Liver (tissue), 4 donors: ENCODE measurements around the gene PPARA. TPM values are rescaled to one million over a fixed set of nuclear protein-coding genes. Genes with fewer than 3 reads are reported as not detected.

Source experiments
- polyA plus RNA-seq, 2 donors: library from polyadenylated mRNA; stranded (reverse) in 1 of 2; unstranded in 1 of 2; fragments of 200-250 nt in 1 of 2; fragments of >200 nt in 1 of 2; fragmentation: Nextera tagmentation in 1 of 2; extraction: Ambion mirVana in 1 of 2; gene quantifications; one replicate each; pipeline versions ENCODE4 v1.2.1 to v1.2.3, GENCODE V29; 2013 to 2015
- total RNA-seq, 2 donors: library from RNA; depleted of rRNA; stranded (reverse); fragments of >200 nt; gene quantifications; one replicate each; pipeline ENCODE4 v1.2.3, GENCODE V29; 2014
- donor health status: healthy.
- donor health status: healthy.
- donor health status: healthy.

Gene PPARA
- total and polyA plus RNA-seq, 4 donors: 31.2 to 78.8 (median 41.3) TPM

Other genes with a start within 250 kb of the PPARA start
- under 1 TPM in 1 of 2 donors, not detected in 1; 0.28 TPM for gene WNT7B, start 173.4 kb upstream of the PPARA start, total RNA-seq
- gene WNT7B, start 173.4 kb upstream of the PPARA start, polyA plus RNA-seq: under 1 TPM in 1 of 2 donors, not detected in 1; 0.06 TPM
- 1 to 10 TPM; 4.4 to 6.1 TPM for gene CDPF1, start 99.8 kb downstream of the PPARA start, total RNA-seq
- 1 to 10 TPM; 3.9 to 6.6 TPM for gene CDPF1, start 99.8 kb downstream of the PPARA start, polyA plus RNA-seq
- under 1 TPM; under 0.01 to 0.05 TPM for gene PKDREJ, start 112.8 kb downstream of the PPARA start, total RNA-seq
- gene PKDREJ, start 112.8 kb downstream of the PPARA start, polyA plus RNA-seq: under 1 TPM; 0.01 to 0.03 TPM
- gene TTC38, start 117.5 kb downstream of the PPARA start, total RNA-seq: 100 to 1,000 TPM in 1 of 2 donors, 10 to 100 TPM in 1; 63.9 to 389 TPM
- gene TTC38, start 117.5 kb downstream of the PPARA start, polyA plus RNA-seq: 100 to 1,000 TPM; 117 to 138 TPM
- 10 to 100 TPM in 1 of 2 donors, under 1 TPM in 1; 0.17 to 13.9 TPM for gene GTSE1, start 146.3 kb downstream of the PPARA start, total RNA-seq
- 1 to 10 TPM in 1 of 2 donors, under 1 TPM in 1; 0.38 to 1.3 TPM for gene GTSE1, start 146.3 kb downstream of the PPARA start, polyA plus RNA-seq
- gene TRMU, start 185.2 kb downstream of the PPARA start, total RNA-seq: 10 to 100 TPM; 14.3 to 34.4 TPM
- 10 to 100 TPM; 18.1 to 19.2 TPM for gene TRMU, start 185.2 kb downstream of the PPARA start, polyA plus RNA-seq